Tibial nerve (tissue), 3 donors: ENCODE data around the gene MDM4.

Experiments
- CTCF ChIP-seq, 5 experiments: fragments of 200-600 bp in 3 of 5; fragments of 450-650 bp in 2 of 5; sonication (generic) in 3 of 5; IDR thresholded peaks; one replicate each; pipeline ENCODE4 v1.5.1; 2016 to 2019; ENCODE audit warnings: antibody characterized with exemption in 5 of 5, mild to moderate bottlenecking in 3 of 5, moderate library complexity in 2 of 5
- POLR2A ChIP-seq, 2 donors: fragments of 450-650 bp; IDR thresholded peaks; one replicate each; pipeline ENCODE4 v1.6.1; 2017; ENCODE audit warnings: antibody characterized with exemption in 2 of 2, mild to moderate bottlenecking in 2 of 2, moderate library complexity in 2 of 2

GRCh38 chr1:204477036-204477740, 39.0 kb upstream of the MDM4 start:
- TF ChIP-seq POLR2A (IDR thresholded peaks at IDR 0.05), result no peak
- no peak for TF ChIP-seq CTCF (IDR thresholded peaks at IDR 0.05)
